ENCODE measurements around the gene FBXW5. TPM values are rescaled to one million over a fixed set of nuclear protein-coding genes. Genes with fewer than 3 reads are reported as not detected.

FBXW5 gene
- total and polyA plus RNA-seq, 2 donors (not counting 3 experiments of a cell fraction or from before 2014, with no cell fraction given): 97.3 to 151 TPM

DNA sequence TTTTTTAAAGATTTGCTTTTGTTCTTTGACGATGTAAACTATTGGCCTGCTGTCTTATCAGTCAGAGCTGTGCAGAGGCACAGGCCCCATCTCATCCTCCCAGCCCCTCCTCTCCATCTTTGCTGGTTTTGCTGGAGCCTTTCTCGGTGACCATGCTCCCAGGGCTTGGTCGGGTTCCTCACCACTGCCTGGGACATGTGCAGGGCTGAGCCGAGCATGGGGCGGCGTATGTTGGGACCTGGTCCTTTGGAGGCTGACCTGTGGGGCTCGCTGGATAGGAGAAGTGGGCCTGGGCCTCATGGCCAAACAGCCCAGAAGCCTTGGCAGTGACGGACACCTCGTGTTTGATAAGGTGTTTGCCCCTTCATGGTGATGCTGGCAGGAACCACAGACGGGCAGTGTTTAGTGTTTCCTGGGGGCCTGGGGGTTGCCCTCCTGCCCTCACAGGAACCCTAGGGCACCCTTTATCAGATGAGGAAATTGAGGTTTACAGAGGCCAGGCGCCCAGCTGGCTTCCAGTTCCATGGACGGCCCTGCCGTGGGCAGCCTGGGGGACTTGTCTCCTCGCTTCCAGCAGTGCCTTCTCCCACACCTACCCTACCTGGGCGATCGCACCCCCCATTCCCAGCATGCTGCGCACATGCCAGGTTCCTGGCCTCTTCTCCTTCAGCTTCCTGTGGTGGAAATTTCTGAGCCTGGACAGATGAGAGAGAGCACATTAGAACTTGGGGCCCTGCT, 30.7 kb downstream of the FBXW5 start:
- no peaks in the 10 kb centered on the region for H3K27me3 ChIP-seq (ENCODE audit: control insufficient read depth in 2 of 2, insufficient read depth in 2 of 2, low read length in 2 of 2)
- no peak overlapping the region for H3K9ac ChIP-seq (replicated peaks; ENCODE audit: extremely low read depth, insufficient read depth, low read length)
- no peaks in the 10 kb centered on the region for H3K9me1 ChIP-seq (replicated peaks; ENCODE audit: control insufficient read depth, extremely low read depth, insufficient read depth, low read length)
- H3K36me3 ChIP-seq (ENCODE audit: control insufficient read depth in 2 of 2, extremely low read depth in 1 of 2, insufficient read depth in 2 of 2, low read length in 2 of 2): peaks cover 2 to 42% of the 10 kb centered on the region in 2 experiments
- H3K4me2 ChIP-seq (ENCODE audit: insufficient read depth, low read length): no peak overlapping the region
- H4K20me1 ChIP-seq (replicated peaks; ENCODE audit: control insufficient read depth, extremely low read depth, insufficient read depth, low read length): no peaks in the 10 kb centered on the region
- intact Hi-C loops (cut with micrococcal nuclease): no loop called here
- DNase-seq (ENCODE audit: low read depth, low spot score) (no peak), FAIRE-seq (no peak)
- no peak overlapping the region for H2AFZ ChIP-seq (ENCODE audit: low read depth, low read length)
- POLR2A ChIA-PET: no interaction called here
- no TSS peak for BruUV-seq (replicated peaks)
- dilution Hi-C loops (cut with MboI; ENCODE audit: extremely low pct_ligation_motif_present, low sequenced_read_pairs): no loop called here
- TF ChIP-seq FOS (IDR thresholded peaks at IDR 0.05; ENCODE audit: borderline replicate concordance, insufficient read depth, low read length) (no peak), GATA2 (IDR thresholded peaks at IDR 0.05; ENCODE audit: insufficient read depth, insufficient read length, low read depth, low read length) (no peak), MYC (IDR thresholded peaks at IDR 0.05; ENCODE audit: low read depth, low read length) (no peak), POLR2AphosphoS5 (IDR thresholded peaks at IDR 0.05; ENCODE audit: insufficient read depth, low read depth, low read length) (no peak), EZH2 (IDR thresholded peaks at IDR 0.05; ENCODE audit: borderline replicate concordance, low read depth, low read length, severe bottlenecking) (no peak), JUN (IDR thresholded peaks at IDR 0.05; ENCODE audit: borderline replicate concordance, insufficient read depth, insufficient read length, low read depth) (no peak), POLR2A (IDR thresholded peaks at IDR 0.05; ENCODE audit: low read depth, low read length) (no peak)
- TF ChIP-seq, protein P1, sequence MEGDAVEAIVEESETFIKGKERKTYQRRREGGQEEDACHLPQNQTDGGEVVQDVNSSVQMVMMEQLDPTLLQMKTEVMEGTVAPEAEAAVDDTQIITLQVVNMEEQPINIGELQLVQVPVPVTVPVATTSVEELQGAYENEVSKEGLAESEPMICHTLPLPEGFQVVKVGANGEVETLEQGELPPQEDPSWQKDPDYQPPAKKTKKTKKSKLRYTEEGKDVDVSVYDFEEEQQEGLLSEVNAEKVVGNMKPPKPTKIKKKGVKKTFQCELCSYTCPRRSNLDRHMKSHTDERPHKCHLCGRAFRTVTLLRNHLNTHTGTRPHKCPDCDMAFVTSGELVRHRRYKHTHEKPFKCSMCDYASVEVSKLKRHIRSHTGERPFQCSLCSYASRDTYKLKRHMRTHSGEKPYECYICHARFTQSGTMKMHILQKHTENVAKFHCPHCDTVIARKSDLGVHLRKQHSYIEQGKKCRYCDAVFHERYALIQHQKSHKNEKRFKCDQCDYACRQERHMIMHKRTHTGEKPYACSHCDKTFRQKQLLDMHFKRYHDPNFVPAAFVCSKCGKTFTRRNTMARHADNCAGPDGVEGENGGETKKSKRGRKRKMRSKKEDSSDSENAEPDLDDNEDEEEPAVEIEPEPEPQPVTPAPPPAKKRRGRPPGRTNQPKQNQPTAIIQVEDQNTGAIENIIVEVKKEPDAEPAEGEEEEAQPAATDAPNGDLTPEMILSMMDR (IDR thresholded peaks at IDR 0.05; ENCODE audit: extremely low read depth in 1 of 2, insufficient read depth in 1 of 2, low read depth in 1 of 2, low read length in 2 of 2): no peak
- TF ChIP-seq, protein P2, sequence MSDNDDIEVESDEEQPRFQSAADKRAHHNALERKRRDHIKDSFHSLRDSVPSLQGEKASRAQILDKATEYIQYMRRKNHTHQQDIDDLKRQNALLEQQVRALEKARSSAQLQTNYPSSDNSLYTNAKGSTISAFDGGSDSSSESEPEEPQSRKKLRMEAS (IDR thresholded peaks at IDR 0.05; ENCODE audit: insufficient read depth, insufficient read length): no peak
- no peaks in the 10 kb centered on the region for H3K4me1 ChIP-seq (ENCODE audit: control insufficient read depth, extremely low read depth, insufficient read depth, low read length)
- no peaks in the 10 kb centered on the region for H3K9me3 ChIP-seq (replicated peaks; ENCODE audit: control insufficient read depth, insufficient read depth, low read length)
- no peak overlapping the region for H3K27ac ChIP-seq (ENCODE audit: insufficient read depth, low read depth, low read length)
- CTCF ChIA-PET: no interaction called here
- H3K4me3 ChIP-seq (replicated peaks in 1 of 3; ENCODE audit: insufficient read depth in 1 of 3, low read depth in 1 of 3, low read length in 3 of 3): no peak overlapping the region
- no peaks in the 10 kb centered on the region for H3K79me2 ChIP-seq (ENCODE audit: control insufficient read depth, insufficient read depth, low read length)

All from endothelial cell of umbilical vein (primary cell).